GM19351 (cell line): Measurements from ENCODE around the gene LCT.
"Not testable (repeated sequence)": the region's sequence is repeated elsewhere in the genome, so short reads cannot be mapped to it uniquely, and the experiment has no call there.

ENCODE experiments used
- ATAC-seq: cut with Tn5 transposase; IDR thresholded peaks from one replicate; pipeline ENCODE4 v1.9.1; 2021; ENCODE audit warnings: mild to moderate bottlenecking, moderate library complexity; ENCODE audit not compliant: unreplicated experiment

LCT gene

DNA sequence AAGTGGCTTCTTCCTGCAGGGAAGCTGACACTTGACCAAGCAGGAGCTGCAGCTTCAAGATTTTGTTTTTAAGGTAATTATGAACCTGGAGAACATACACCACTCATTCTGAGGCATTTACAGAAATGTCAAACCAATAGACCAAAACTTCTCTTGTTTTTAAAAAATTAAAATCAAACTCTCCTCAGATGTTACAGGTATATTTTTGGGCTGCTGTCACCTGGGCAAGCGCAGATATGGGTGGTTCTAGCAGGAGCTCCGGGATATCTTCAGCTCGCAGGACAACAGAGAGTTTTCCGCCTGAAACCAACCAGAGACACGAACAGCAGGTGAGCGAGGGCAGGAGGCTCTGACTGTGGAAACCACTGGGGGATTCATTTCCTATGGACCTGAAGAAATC, 4.1 kb downstream of the LCT start:
- no peak for ATAC-seq

DNA sequence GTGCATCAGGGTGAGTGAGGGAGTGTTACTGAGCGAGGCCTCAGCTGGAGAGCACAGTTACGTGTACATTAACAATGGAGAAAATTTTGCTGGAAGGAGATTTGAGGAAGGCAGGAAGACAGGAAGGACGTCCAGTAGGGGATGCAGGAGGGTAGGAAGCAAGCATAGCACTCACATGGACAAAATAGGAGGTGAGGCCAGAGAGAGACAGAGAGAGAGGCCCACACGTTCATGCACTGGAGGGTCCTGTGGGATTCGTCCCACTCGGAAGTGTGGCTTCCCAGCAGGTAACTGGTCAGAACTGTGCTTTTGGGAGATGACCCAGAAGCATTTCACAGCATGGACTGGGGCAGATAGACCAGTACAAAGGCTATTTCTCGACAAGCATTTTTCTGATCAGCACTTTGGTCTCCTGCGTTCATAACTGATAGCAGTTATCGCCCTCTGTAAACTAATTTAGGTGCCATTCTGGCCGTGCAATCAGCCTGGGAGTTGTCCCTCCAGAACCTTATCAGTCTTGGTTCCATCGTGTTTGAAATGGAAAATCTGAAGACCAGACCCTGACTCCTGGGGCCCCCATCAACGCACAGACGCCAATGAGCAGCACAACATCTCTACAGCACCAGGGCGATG, 5.7 kb downstream of the LCT start:
- ATAC-seq: no peak

GRCh38 chr2:135829378-135830135, 7.4 kb downstream of the LCT start:
- ATAC-seq: no peak

DNA sequence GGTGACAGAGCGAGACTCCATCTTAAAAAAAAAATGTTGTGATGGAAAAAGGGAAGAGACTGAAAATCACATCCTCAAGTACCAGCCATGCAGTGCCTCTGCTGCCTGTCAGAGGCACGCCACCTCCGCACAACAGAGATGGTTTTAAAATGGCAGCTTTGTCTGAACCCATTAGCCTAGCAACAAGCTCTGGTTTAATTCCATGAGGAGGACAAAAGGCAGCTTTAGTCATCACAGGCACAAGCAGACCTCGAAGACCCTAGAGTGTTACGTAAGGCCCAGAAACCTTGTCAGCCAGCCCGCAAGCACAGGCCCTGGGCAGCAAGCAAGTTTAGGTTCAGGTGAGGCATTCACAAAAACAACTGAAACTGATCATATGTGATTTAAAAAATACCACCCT, 10.4 kb downstream of the LCT start:
- ATAC-seq: no peak

DNA sequence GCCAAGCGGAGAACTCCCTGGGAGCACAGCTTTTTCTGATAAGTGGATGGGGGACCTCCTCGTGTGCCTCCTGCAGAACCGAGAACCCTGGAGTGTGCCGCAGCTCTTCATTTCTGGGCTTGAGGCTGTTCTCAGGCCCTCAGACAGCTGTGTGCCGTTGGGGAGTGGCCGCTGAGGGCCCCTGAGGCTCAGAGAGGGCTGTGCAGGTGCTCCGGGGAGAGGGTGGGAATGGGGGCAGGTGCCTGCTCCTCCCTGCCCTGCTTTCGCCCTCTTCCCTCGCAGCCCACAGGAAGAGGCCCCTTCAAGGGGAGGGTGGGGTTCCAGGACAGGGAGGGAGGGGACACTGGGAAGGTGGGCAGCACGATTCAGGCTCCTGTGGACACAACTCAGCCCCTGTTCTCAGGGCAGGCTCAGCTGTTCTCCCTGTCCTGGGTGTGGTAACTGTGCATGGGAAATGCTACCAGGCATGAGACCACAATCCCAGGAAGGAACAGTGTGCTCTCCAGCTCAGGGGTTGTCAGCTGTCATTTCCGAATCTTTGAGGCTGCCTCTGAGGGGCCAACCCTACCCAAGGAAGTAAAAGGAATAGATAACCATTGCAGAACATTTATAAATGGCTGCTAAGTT, 11.3 kb downstream of the LCT start:
- ATAC-seq: no peak

GRCh38 chr2:135825131-135825530, 11.9 kb downstream of the LCT start:
- no peak for ATAC-seq

DNA sequence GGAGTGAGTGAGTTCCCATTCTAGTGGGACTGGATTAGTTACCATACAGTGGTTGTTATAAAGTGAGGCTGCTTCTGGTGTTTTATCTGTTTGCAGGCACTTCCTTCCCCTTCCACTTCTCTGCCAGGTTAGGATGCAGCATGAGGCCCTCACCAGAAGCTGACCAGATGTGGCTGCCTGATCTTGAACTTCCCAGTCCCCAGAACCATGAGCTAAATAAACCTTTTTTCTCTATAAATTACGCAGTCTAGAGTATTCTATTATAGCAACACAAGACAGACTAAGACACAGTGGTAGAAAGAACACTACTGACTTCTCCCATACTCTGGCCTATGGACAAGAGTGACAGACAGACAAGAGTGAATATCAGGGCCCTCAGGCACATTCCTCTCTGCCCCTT, 14.1 kb downstream of the LCT start:
- no peak for ATAC-seq

DNA sequence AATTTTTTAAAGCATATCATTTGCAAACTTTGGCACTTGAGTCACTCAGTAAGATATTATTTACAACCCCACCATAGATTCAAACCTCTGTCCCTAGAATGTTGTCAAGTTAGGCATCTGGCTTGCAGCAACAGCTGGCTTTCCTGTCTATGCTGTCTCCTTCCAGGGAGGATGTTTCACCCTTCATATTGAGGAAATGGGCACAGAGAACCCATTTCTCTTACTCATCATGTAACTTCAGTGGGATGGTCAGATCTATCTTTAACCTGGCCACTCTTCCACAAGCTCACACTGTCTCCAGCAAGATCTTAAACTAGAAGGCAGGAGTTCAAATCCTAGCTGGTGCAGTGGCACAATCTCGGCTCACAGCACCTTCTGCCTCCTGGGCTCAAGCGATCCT, 15.8 kb downstream of the LCT start:
- no peak for ATAC-seq

DNA sequence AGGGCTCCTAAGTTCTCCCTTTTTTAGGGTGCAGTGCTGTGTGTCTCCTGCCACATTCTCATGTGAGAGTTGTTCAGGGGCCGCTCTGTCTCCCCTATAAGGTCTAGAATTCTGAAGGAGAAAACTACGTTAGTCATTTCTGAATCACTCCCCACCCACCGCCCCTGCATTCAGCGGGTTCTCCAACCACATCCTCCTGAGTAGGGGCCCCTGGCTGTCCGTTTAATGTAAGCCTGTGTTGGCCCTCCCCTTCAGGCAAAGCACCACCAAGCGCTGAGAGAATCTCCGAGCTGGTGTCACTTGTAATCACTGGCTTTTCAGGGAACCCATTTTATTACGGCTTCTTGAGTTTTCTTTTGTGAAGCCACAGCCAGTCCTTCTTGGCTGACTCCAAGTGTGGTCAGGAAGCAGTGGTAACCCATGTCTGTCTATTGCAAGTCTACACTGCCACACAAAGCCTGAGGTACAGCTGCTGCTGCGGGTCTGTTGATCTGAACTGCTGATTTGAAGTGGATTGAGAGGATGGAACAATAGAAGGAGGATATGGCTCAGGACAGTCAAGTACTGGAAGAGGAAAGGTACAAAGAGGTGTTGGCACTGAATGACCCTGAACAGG, 16.9 kb downstream of the LCT start:
- ATAC-seq: peak; percentile 90

GRCh38 chr2:135818937-135819610, 17.9 kb downstream of the LCT start:
- no peak for ATAC-seq

- no peak for ATAC-seq
These were observed 19.0 kb downstream of the LCT start for GRCh38 chr2:135817951-135818350.

- no peak for ATAC-seq
These were observed 19.5 kb downstream of the LCT start for GRCh38 chr2:135817466-135817865.

GRCh38 chr2:135815269-135815668, 21.7 kb downstream of the LCT start:
- no peak for ATAC-seq

DNA sequence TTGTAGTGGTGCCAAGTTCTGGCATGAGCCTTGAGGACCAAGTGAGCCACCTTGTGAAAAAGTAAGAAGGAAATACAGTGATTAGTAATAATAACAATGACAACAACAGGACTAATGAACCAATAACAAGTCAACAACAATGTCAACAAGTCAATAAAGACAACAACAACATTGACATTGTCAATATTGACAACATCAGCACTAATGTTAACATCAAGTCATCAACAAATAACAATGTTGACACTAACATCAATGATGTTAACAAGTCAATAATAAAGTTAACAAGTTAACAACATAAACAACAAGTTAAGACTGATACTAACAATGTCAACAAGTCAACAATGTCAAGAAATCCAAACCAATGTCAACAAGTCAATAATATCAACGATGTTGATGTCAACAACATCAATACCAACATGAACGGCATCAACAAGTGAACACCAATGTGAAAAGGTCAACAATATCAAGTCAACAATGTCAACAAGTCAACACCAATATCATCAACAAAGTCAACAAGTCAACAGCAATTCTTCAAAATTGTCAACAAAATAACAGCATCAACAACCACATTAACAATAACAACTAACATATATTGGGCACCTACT, 24.0 kb downstream of the LCT start:
- ATAC-seq: no peak

DNA sequence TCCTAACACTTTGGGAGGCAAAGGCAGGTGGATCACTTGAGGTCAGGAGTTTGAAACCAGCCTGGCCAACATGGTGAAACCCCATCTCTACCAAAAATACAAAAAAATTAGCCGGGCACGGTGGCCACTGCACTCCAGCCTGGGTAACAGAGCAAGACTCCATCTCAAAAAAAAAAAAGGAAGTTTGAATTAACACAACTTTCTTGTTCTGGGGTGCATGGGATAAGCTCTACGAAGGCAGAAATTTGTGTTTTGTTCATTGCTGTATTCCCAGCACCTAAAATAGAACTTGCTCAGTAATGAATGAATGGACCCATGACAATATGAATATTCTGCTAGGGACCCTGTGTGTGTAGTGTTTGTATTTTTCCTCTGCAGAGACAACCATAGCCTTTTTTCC, 29.1 kb downstream of the LCT start:
- ATAC-seq: not testable (repeated sequence)

- ATAC-seq: no peak
These were observed 33.7 kb downstream of the LCT start for GRCh38 chr2:135803278-135803677.

DNA sequence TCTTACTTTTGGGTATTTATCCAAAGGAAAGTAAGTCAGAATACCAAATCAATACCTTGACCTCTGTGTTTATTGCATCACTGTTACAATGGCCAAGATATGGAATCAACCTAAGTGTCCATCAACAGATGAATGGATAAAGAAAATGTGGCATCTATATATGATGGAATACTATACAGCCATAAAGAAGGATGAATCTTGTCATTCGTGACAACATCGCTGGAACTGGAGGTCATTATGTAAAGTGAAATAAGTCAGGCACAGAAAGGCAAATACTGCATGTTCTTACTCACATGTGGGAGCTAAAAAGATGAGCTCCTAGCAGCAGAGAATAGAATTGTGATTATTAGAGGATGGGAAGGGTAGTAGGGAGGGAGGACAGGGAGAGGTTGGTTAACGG, 34.6 kb downstream of the LCT start:
- no peak for ATAC-seq

DNA sequence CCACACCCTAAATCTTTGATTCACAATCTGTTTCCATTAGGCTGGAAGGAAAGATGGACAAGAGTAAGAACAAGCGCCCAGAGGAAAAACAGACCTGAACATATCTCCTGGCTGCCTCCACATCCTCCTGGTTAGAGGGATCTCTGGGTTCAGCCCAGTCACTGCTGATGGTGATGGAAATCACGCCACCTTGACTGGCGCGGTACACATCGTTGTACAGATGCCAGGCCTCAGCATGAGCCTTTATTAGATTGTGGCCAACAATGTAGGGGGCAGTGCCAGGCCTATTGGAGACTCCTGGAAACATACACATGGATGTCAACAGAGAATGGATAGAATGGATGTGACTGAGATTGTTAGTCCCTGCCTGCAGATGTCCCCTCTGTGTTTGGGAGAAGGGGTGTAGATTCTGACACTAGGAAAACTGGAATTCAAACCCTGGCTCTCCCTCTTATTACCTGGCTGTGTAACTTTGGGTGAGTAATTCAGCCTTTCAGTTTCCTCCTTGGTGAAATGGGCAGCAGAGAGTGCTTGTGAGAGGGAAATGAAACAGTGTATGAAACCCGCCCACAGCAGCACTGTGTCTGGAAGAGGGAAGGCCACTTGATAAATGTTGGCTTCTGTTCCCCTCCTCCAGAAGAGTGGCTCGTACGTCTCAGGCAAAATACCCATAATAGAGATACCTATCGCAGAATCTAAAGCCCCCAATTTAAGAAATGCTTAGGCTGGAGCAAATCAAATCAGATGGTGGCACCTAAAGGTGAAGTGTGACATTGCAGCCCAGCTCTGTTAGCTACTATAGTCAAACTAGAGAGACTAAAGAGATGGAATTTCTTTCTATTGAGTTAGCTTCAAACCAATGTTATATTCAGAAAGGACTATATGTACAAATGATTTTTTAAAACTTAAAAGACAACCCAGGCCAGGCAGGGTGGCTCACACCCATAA, 36.2 kb downstream of the LCT start:
- ATAC-seq: no peak

- ATAC-seq: no peak
These were observed 37.2 kb downstream of the LCT start for GRCh38 chr2:135799738-135800137.

- ATAC-seq: no peak
These were observed 38.2 kb downstream of the LCT start for GRCh38 chr2:135798762-135799161.
